RWPE1 (cell line): ENCODE results near the gene YTHDF1.
A peak's percentile ranks its signal among the peaks of the same experiment; 100 is the strongest.

Experiments used
- CTCF ChIA-PET: fragments of 350-600 bp; sonication (Branson Sonifier 250); formaldehyde crosslinking; extraction: SDS; loops from one replicate; lab custom pipeline; 2021; lab: Yijun Ruan, JAX
- POLR2A ChIA-PET: fragments of 400-600 bp; formaldehyde crosslinking; extraction: SDS; loops from one replicate; lab custom pipeline; 2020; ENCODE audit warnings: antibody characterized with exemption; ENCODE audit not compliant: low non-redundant PET; lab: Yijun Ruan, JAX
- DNase-seq: peaks from one replicate; pipeline ENCODE4 v3.0.0; 2012; ENCODE audit warnings: low spot score
- H3K27ac ChIP-seq: fragments of 450-650 bp; 2 replicates; pipeline ENCODE4 v1.5.1; 2017
- TF ChIP-seq, protein P1 (sequence below): fragments of 450-650 bp; conservative IDR thresholded peaks from 2 replicates; pipeline ENCODE4 v1.5.1; 2017; ENCODE audit warnings: low read depth, mild to moderate bottlenecking

YTHDF1 gene

DNA sequence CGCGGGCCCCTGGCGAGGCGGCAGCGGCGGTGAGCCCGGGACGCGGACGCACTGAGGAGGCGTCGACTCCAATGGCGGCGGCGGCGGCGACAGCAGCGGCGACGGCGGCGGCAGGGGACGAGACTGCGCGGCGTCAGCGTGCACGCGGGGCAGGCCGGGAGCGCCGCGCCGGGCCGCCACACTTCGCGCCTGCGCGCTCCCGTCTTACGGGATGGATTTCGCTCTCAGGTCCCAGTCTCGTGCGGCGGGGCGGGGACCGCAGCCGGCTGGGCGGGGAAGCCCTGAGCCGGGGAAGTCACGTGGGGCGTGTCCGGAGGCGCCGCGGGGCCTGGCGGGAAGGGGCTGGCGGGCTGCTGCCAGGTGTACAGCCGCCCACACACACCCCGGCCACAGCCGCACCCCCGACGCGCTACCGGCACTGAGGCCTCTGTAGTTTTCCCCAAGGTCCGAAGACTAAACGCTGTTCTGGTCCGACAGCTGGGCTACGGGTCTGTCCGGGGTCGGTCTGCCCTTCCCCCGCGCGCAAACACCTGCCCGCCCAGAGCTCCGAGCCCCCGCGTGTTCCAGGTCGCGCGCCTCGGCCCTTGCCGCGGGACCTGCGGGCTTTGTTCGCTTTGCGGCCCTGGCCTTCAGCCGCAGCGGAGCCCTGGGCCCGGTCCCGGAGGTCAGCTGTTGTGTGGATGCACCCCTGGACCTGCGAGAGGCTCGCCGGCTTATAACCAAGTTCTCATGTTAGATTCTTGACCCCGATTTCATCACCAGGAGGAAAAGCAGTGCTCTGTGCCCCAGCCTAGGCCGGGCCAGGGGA is at the start of gene YTHDF1:
Gene YTHDF1, minus strand, starts transcription at position 91 of the 808 bp plus-strand sequence. CDS start 239 bp downstream, outside the sequence.
- ChIA-PET CTCF (interaction anchor here (0.7 to 5.2 kb wide), 6 partner anchors 7 to 111 kb away, joined by 3 to 46 read pairs (median 4); no protein-coding TSS in a partner anchor), POLR2A (no interaction called here)
- peak within 1 kb of the TSS; percentile 78 for H3K27ac ChIP-seq
- TF ChIP-seq, protein P1, sequence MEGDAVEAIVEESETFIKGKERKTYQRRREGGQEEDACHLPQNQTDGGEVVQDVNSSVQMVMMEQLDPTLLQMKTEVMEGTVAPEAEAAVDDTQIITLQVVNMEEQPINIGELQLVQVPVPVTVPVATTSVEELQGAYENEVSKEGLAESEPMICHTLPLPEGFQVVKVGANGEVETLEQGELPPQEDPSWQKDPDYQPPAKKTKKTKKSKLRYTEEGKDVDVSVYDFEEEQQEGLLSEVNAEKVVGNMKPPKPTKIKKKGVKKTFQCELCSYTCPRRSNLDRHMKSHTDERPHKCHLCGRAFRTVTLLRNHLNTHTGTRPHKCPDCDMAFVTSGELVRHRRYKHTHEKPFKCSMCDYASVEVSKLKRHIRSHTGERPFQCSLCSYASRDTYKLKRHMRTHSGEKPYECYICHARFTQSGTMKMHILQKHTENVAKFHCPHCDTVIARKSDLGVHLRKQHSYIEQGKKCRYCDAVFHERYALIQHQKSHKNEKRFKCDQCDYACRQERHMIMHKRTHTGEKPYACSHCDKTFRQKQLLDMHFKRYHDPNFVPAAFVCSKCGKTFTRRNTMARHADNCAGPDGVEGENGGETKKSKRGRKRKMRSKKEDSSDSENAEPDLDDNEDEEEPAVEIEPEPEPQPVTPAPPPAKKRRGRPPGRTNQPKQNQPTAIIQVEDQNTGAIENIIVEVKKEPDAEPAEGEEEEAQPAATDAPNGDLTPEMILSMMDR = no peak
- peak; percentile 100 for DNase-seq

- ChIA-PET CTCF (interaction anchor here (0.6 to 1.9 kb wide), 2 partner anchors 41 to 45 kb away, joined by 3 to 11 read pairs; no protein-coding TSS in a partner anchor), POLR2A (interaction anchor here (0.6 kb wide), 1 partner anchor 12 kb away, joined by 3 read pairs; no protein-coding TSS in a partner anchor)
Observed at GRCh38 chr20:63264519-63264918, 48.6 kb upstream of the YTHDF1 start.

GRCh38 chr20:63264000-63264399 is 48.1 kb upstream of the YTHDF1 start:
- ChIA-PET CTCF (no interaction called here), POLR2A (no interaction called here)
- DNase-seq = no peak
- H3K27ac ChIP-seq = no peak overlapping the region
- TF ChIP-seq, protein P1 = no peak

More at GRCh38 chr20:63264519-63264918, 48.6 kb upstream of the YTHDF1 start:
- no peak for DNase-seq
- H3K27ac ChIP-seq = no peak overlapping the region
- TF ChIP-seq, protein P1 = no peak

GRCh38 chr20:63262836-63263235 is 46.9 kb upstream of the YTHDF1 start:
- CTCF ChIA-PET = no interaction called here
- DNase-seq = no peak
- TF ChIP-seq, protein P1 = no peak
- POLR2A ChIA-PET = no interaction called here
- no peak overlapping the region for H3K27ac ChIP-seq

DNA sequence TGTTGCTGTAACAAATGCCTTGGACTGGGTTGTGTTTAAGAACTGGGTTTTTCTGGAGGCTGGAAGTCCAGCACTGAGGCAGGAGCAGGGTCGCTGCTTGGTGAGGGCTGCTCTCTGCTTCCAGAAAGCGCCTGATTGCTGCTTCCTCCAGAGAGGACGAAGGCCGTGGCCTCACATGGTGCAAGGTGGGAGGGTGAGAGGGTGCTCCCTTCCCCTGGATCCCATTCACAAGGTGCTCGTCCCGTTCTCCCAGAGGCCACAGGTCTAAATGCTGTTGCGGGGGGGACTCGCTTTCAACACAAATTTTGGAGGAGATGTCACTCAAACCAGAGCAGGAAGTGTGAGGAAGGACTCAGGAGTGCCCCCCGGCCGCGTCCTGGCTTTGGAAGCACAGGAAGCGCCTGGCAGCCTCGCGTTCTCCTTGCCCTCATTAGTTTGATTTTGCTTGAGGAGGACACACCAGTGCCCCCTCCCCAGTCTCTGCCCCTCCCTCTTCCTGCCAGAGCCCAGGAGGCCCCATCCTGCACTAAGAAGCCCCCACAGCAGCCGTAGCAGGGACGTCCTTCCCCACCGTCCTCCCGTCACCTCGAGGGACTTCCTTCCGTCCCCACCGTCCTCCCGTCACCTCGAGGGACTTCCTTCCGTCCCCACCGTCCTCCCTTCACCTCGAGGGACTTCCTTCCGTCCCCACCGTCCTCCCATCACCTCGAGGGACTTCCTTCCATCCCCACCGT is 46.0 kb upstream of the YTHDF1 start:
- no peak overlapping the region for H3K27ac ChIP-seq
- POLR2A ChIA-PET = no interaction called here
- CTCF ChIA-PET = no interaction called here
- no peak for DNase-seq
- TF ChIP-seq, protein P1 = no peak
